Glomerular visceral epithelial cell (primary cell): Measurements from ENCODE around the gene SLC39A7.
"Not testable (repeated sequence)": the region's sequence is repeated elsewhere in the genome, so short reads cannot be mapped to it uniquely, and the experiment has no call there.

ENCODE experiments used
- DNase-seq: peaks from one replicate; pipeline ENCODE4 v3.0.0-alpha.2; 2016; ENCODE audit errors: extremely low spot score

SLC39A7 gene

GRCh38 chr6:33205191-33206026 lies 4.7 kb downstream of the SLC39A7 start:
- peak; percentile 97 for DNase-seq

GRCh38 chr6:33206027-33206863 lies 5.6 kb downstream of the SLC39A7 start:
- DNase-seq, result peak; percentile 54

GRCh38 chr6:33206864-33207551 lies 6.3 kb downstream of the SLC39A7 start:
- peak; percentile 76 for DNase-seq

- peak; percentile 42 for DNase-seq
Measured at GRCh38 chr6:33207552-33208090, 7.0 kb downstream of the SLC39A7 start.

- peak; percentile 75 for DNase-seq
Measured at GRCh38 chr6:33208091-33208967, 7.7 kb downstream of the SLC39A7 start, which contains the start of gene RING1. RING1 (plus strand) TSS chr6:33208500; CDS start chr6:33208823, 323 bp downstream.

GRCh38 chr6:33209856-33210255 lies 9.2 kb downstream of the SLC39A7 start:
- no peak for DNase-seq

GRCh38 chr6:33211136-33211535 lies 10.5 kb downstream of the SLC39A7 start:
- DNase-seq, result no peak

- no peak for DNase-seq
Measured at GRCh38 chr6:33211666-33212422, 11.2 kb downstream of the SLC39A7 start.

GRCh38 chr6:33212857-33213165 lies 12.1 kb downstream of the SLC39A7 start:
- no peak for DNase-seq

- DNase-seq, result peak; percentile 18
Measured at GRCh38 chr6:33213166-33213988, 12.7 kb downstream of the SLC39A7 start.

GRCh38 chr6:33213989-33214335 lies 13.3 kb downstream of the SLC39A7 start:
- DNase-seq, result no peak

GRCh38 chr6:33215271-33216116 lies 14.8 kb downstream of the SLC39A7 start:
- no peak for DNase-seq

GRCh38 chr6:33216117-33216649 lies 15.5 kb downstream of the SLC39A7 start:
- no peak for DNase-seq

GRCh38 chr6:33217246-33217645 lies 16.6 kb downstream of the SLC39A7 start:
- no peak for DNase-seq

- DNase-seq, result no peak
Measured at GRCh38 chr6:33217681-33218080, 17.0 kb downstream of the SLC39A7 start.

GRCh38 chr6:33226503-33227120 lies 25.9 kb downstream of the SLC39A7 start:
- not testable (repeated sequence) for DNase-seq

GRCh38 chr6:33235221-33235634 lies 34.6 kb downstream of the SLC39A7 start:
- DNase-seq, result no peak

- no peak for DNase-seq
Measured at GRCh38 chr6:33236328-33236727, 35.7 kb downstream of the SLC39A7 start.
